ENCODE results near the gene CAPN12. TPM values are rescaled to one million over a fixed set of nuclear protein-coding genes. Genes with fewer than 3 reads are reported as not detected.
A peak's percentile ranks its signal among the peaks of the same experiment; 100 is the strongest.

CAPN12 gene
- total RNA-seq, 1 experiment from 2014 or later = 14.7 TPM

- Mint-ChIP-seq H3K27me3 (ENCODE audit: unreplicated experiment) (no peaks in the 10 kb centered on the region), H3K36me3 (ENCODE audit: insufficient read depth, unreplicated experiment) (peaks cover 100% of the 10 kb centered on the region), H3K9me3 (ENCODE audit: low read depth, unreplicated experiment) (no peaks in the 10 kb centered on the region), H3K4me1 (ENCODE audit: low read depth, unreplicated experiment) (peaks cover 44% of the 10 kb centered on the region), H3K4me3 (ENCODE audit: low read depth, unreplicated experiment) (no peak overlapping the region), H3K27ac (ENCODE audit: unreplicated experiment) (peak overlapping the region; percentile 64)
- TF ChIP-seq CTCF (IDR thresholded peaks at IDR 0.05; ENCODE audit: unreplicated experiment) = no peak
- CTCF ChIA-PET = no interaction called here
- intact Hi-C loops (cut with micrococcal nuclease; ENCODE audit: unreplicated experiment) = loop anchor here (5.0 kb wide), 2 partner anchors 82 to 102 kb away; partner anchors contain the start of genes ECH1 and LGALS4
- DNase-seq = no peak
- BruUV-seq (replicated peaks) = TSS peak; percentile 32
These were observed 13.9 kb downstream of the CAPN12 start for GRCh38 chr19:38730470-38730730.

GRCh38 chr19:38729653-38730469 lies 14.4 kb downstream of the CAPN12 start:
- Mint-ChIP-seq H3K4me3 (ENCODE audit: low read depth, unreplicated experiment) (no peak overlapping the region), H3K4me1 (ENCODE audit: low read depth, unreplicated experiment) (peaks cover 44% of the 10 kb centered on the region), H3K27me3 (ENCODE audit: unreplicated experiment) (no peaks in the 10 kb centered on the region), H3K9me3 (ENCODE audit: low read depth, unreplicated experiment) (no peaks in the 10 kb centered on the region), H3K27ac (ENCODE audit: unreplicated experiment) (peak overlapping the region; percentile 64), H3K36me3 (ENCODE audit: insufficient read depth, unreplicated experiment) (peaks cover 100% of the 10 kb centered on the region)
- TF ChIP-seq CTCF (IDR thresholded peaks at IDR 0.05; ENCODE audit: unreplicated experiment) = peak; percentile 88
- TSS peak; percentile 87 for BruUV-seq (replicated peaks)
- CTCF ChIA-PET = no interaction called here
- peak; percentile 92 for DNase-seq
- intact Hi-C loops (cut with micrococcal nuclease; ENCODE audit: unreplicated experiment) = loop anchor here (5.0 to 10.0 kb wide), 3 partner anchors 82 to 205 kb away; partner anchors contain the start of genes ECH1, LGALS4, MRPS12 and SARS2

- BruUV-seq (replicated peaks) = no TSS peak
- Mint-ChIP-seq H3K9me3 (ENCODE audit: low read depth, unreplicated experiment) (no peaks in the 10 kb centered on the region), H3K27me3 (ENCODE audit: unreplicated experiment) (no peaks in the 10 kb centered on the region), H3K4me3 (ENCODE audit: low read depth, unreplicated experiment) (no peak overlapping the region), H3K27ac (ENCODE audit: unreplicated experiment) (peak overlapping the region; percentile 88), H3K36me3 (ENCODE audit: insufficient read depth, unreplicated experiment) (peaks cover 100% of the 10 kb centered on the region), H3K4me1 (ENCODE audit: low read depth, unreplicated experiment) (peaks cover 44% of the 10 kb centered on the region)
- intact Hi-C loops (cut with micrococcal nuclease; ENCODE audit: unreplicated experiment) = loop anchor here (10.0 kb wide), 1 partner anchor 206 kb away; the partner anchor contains the start of genes MRPS12 and SARS2
- TF ChIP-seq CTCF (IDR thresholded peaks at IDR 0.05; ENCODE audit: unreplicated experiment) = no peak
- DNase-seq = no peak
- CTCF ChIA-PET = no interaction called here
These were observed 15.3 kb downstream of the CAPN12 start for GRCh38 chr19:38728752-38729541.

- H3K36me3 Mint-ChIP-seq (ENCODE audit: insufficient read depth, unreplicated experiment) = peaks cover 100% of the 10 kb centered on the region
- no peak overlapping the region for H3K4me3 Mint-ChIP-seq (ENCODE audit: low read depth, unreplicated experiment)
These were observed 16.2 kb downstream of the CAPN12 start for GRCh38 chr19:38727868-38728660.

More at GRCh38 chr19:38727868-38728660, 16.2 kb downstream of the CAPN12 start:
- no peaks in the 10 kb centered on the region for H3K27me3 Mint-ChIP-seq (ENCODE audit: unreplicated experiment)
- BruUV-seq (replicated peaks) = no TSS peak
- CTCF ChIA-PET = interaction anchor here (0.8 kb wide), 1 partner anchor 9 kb away, joined by 4 read pairs; no protein-coding TSS in a partner anchor
- H3K4me1 Mint-ChIP-seq (ENCODE audit: low read depth, unreplicated experiment) = peaks cover 42% of the 10 kb centered on the region
- TF ChIP-seq CTCF (IDR thresholded peaks at IDR 0.05; ENCODE audit: unreplicated experiment) = no peak
- intact Hi-C loops (cut with micrococcal nuclease; ENCODE audit: unreplicated experiment) = loop anchor here (10.0 kb wide), 1 partner anchor 207 kb away; the partner anchor contains the start of genes MRPS12 and SARS2
- no peak for DNase-seq
- H3K27ac Mint-ChIP-seq (ENCODE audit: unreplicated experiment) = peak overlapping the region; percentile 88
- no peaks in the 10 kb centered on the region for H3K9me3 Mint-ChIP-seq (ENCODE audit: low read depth, unreplicated experiment)
